ENCODE data around the gene ERC1.

Gene ERC1

DNA sequence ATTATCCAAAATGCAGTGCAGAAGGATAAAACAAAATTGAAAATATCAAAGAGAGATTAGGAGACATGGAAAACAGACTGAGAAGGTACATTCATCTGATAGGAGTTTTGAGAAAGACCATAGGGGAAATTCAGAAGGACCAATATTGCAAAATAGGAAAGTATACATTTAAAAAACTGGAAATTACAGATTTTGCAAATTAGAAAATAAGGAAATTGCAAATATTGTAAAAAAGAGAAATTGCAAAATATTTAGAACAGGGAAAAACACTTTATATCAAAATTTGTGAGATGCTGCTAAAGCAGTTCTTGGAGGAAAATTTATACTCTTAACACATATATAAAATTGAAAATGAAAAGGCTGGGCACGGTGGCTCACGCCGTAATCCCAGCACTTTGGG, 410.9 kb downstream of the ERC1 start:
- 100% methylated on average over 3 of the region's 3 CpGs for WGBS (ENCODE audit: insufficient coverage)
- Histone ChIP-seq H3K36me3 (ENCODE audit: control insufficient read depth in 4 of 4, insufficient read depth in 4 of 4, low read length in 3 of 4) (no peaks in the 10 kb centered on the region), H3K4me1 (ENCODE audit: control extremely low read depth in 1 of 4, control insufficient read depth in 4 of 4, insufficient read depth in 4 of 4, low read length in 3 of 4) (no peaks in the 10 kb centered on the region), H3K27ac (ENCODE audit: insufficient read depth in 1 of 2, low read depth in 1 of 2, low read length in 2 of 2, poor library complexity in 1 of 2, severe bottlenecking in 2 of 2) (no peak overlapping the region), H3K27me3 (replicated peaks in 2 of 5; ENCODE audit: control insufficient read depth in 4 of 5, insufficient read depth in 5 of 5, low read length in 4 of 5) (no peaks in the 10 kb centered on the region), H3K4me3 (ENCODE audit: control insufficient read depth in 1 of 7, extremely low read depth in 1 of 7, insufficient read depth in 4 of 7, low read depth in 2 of 7, low read length in 6 of 7) (no peak overlapping the region), H3K9me3 (ENCODE audit: control extremely low read depth in 1 of 5, control insufficient read depth in 4 of 5, insufficient read depth in 2 of 5, low read depth in 1 of 5, low read length in 4 of 5) (no peaks in the 10 kb centered on the region)
- POLR2A ChIA-PET, result interaction anchor here (0.6 kb wide), 1 partner anchor 272 kb away, joined by 3 read pairs; no protein-coding TSS in a partner anchor
- DNase-seq, result no peak
- CTCF ChIA-PET, result interaction anchor here (0.8 kb wide), 1 partner anchor 11 kb away, joined by 3 read pairs; no protein-coding TSS in a partner anchor

DNA sequence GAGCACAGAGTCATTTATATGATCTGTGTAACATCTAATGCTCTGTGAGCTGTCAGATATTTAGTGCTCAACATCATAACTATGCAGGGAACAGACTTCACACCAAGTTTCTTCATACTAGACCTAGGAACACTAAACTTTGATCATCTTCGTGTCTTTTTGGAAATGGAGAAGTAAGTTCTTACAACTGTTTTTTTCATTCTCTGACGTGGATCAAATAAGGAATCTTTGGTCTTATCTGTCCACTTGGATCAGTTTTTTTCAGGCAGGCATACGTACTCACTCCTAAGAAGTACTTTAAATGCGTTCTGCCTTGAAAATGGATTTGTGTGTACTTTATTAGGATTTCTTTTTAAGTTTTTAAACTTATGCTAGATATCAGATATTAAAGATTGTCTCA, 412.4 kb downstream of the ERC1 start:
- CTCF ChIA-PET, result no interaction called here
- H3K36me3 ChIP-seq (ENCODE audit: control insufficient read depth in 4 of 4, insufficient read depth in 4 of 4, low read length in 3 of 4), result peaks cover 0 to 2% (median 0%) of the 10 kb centered on the region in 4 experiments
- no peaks in the 10 kb centered on the region for H3K4me1 ChIP-seq (ENCODE audit: control extremely low read depth in 1 of 4, control insufficient read depth in 4 of 4, insufficient read depth in 4 of 4, low read length in 3 of 4)
- no peak for DNase-seq
- H3K9me3 ChIP-seq (ENCODE audit: control extremely low read depth in 1 of 5, control insufficient read depth in 4 of 5, insufficient read depth in 2 of 5, low read depth in 1 of 5, low read length in 4 of 5), result no peaks in the 10 kb centered on the region
- POLR2A ChIA-PET, result no interaction called here
- H3K27me3 ChIP-seq (replicated peaks in 2 of 5; ENCODE audit: control insufficient read depth in 4 of 5, insufficient read depth in 5 of 5, low read length in 4 of 5), result no peaks in the 10 kb centered on the region
- 100% methylated on average over 1 of the region's 4 CpGs for WGBS (ENCODE audit: insufficient coverage)
- no peak overlapping the region for H3K27ac ChIP-seq (ENCODE audit: insufficient read depth in 1 of 2, low read depth in 1 of 2, low read length in 2 of 2, poor library complexity in 1 of 2, severe bottlenecking in 2 of 2)
- H3K4me3 ChIP-seq (ENCODE audit: control insufficient read depth in 1 of 7, extremely low read depth in 1 of 7, insufficient read depth in 4 of 7, low read depth in 2 of 7, low read length in 6 of 7), result peak overlapping the region in 1 of 7 experiments; percentile 31

DNA sequence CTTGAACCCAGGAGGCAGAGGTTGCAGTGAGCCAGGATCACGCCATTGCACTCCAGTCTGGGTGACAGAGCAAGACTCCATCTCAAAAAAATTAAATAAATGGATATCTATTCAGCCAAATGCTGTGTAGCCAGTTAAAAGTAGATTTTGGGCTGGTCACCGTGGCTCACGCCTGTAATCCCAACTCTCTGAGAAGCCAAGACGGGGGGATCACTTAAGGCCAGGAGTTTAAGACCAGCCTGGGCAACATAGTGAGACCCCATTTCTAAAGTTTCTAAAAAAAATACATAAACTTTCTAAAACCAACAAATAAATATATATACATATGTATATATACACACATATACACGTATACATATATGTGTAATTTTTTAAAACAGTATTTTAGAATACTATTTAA, 414.6 kb downstream of the ERC1 start:
- Histone ChIP-seq H3K27ac (ENCODE audit: insufficient read depth in 1 of 2, low read depth in 1 of 2, low read length in 2 of 2, poor library complexity in 1 of 2, severe bottlenecking in 2 of 2) (no peak overlapping the region), H3K36me3 (ENCODE audit: control insufficient read depth in 4 of 4, insufficient read depth in 4 of 4, low read length in 3 of 4) (peaks cover 0 to 11% (median 2%) of the 10 kb centered on the region in 4 experiments), H3K9me3 (ENCODE audit: control extremely low read depth in 1 of 5, control insufficient read depth in 4 of 5, insufficient read depth in 2 of 5, low read depth in 1 of 5, low read length in 4 of 5) (no peaks in the 10 kb centered on the region), H3K4me1 (ENCODE audit: control extremely low read depth in 1 of 4, control insufficient read depth in 4 of 4, insufficient read depth in 4 of 4, low read length in 3 of 4) (no peaks in the 10 kb centered on the region), H3K4me3 (ENCODE audit: control insufficient read depth in 1 of 7, extremely low read depth in 1 of 7, insufficient read depth in 4 of 7, low read depth in 2 of 7, low read length in 6 of 7) (no peak overlapping the region), H3K27me3 (replicated peaks in 2 of 5; ENCODE audit: control insufficient read depth in 4 of 5, insufficient read depth in 5 of 5, low read length in 4 of 5) (no peaks in the 10 kb centered on the region)
- 97% methylated on average over 3 of the region's 5 CpGs for WGBS (ENCODE audit: insufficient coverage)
- POLR2A ChIA-PET, result no interaction called here
- CTCF ChIA-PET, result no interaction called here
- DNase-seq, result no peak

DNA sequence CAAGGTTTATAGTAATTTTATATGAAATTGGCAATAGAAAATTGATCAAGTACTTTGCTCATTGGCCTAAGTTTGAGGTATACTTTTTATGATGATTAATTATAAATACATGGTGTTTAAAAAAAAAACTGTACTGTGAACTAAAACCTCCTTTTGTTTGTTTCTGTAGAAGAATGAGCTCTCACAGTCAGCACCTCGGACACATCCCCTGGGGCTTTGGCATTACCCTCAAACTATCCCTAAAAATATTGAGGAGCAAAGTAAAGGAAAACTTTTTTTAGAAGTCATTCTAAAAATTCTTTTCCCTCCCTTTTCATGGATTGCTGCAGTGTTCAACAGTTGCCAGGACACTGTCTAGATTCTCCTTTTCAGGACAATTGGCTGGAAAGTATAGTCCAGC, 419.8 kb downstream of the ERC1 start:
- ChIA-PET POLR2A (no interaction called here), CTCF (no interaction called here)
- H3K4me1 ChIP-seq (ENCODE audit: control extremely low read depth in 1 of 4, control insufficient read depth in 4 of 4, insufficient read depth in 4 of 4, low read length in 3 of 4), result no peaks in the 10 kb centered on the region
- DNase-seq, result no peak
- H3K27me3 ChIP-seq (replicated peaks in 2 of 5; ENCODE audit: control insufficient read depth in 4 of 5, insufficient read depth in 5 of 5, low read length in 4 of 5), result no peaks in the 10 kb centered on the region
- no peak overlapping the region for H3K4me3 ChIP-seq (ENCODE audit: control insufficient read depth in 1 of 7, extremely low read depth in 1 of 7, insufficient read depth in 4 of 7, low read depth in 2 of 7, low read length in 6 of 7)
- no CpG with 5 or more reads among the region's 1 CpG for WGBS (ENCODE audit: insufficient coverage)
- H3K9me3 ChIP-seq (ENCODE audit: control extremely low read depth in 1 of 5, control insufficient read depth in 4 of 5, insufficient read depth in 2 of 5, low read depth in 1 of 5, low read length in 4 of 5), result no peaks in the 10 kb centered on the region
- no peak overlapping the region for H3K27ac ChIP-seq (ENCODE audit: insufficient read depth in 1 of 2, low read depth in 1 of 2, low read length in 2 of 2, poor library complexity in 1 of 2, severe bottlenecking in 2 of 2)
- peaks cover 3 to 18% (median 9%) of the 10 kb centered on the region in 4 experiments for H3K36me3 ChIP-seq (ENCODE audit: control insufficient read depth in 4 of 4, insufficient read depth in 4 of 4, low read length in 3 of 4)

DNA sequence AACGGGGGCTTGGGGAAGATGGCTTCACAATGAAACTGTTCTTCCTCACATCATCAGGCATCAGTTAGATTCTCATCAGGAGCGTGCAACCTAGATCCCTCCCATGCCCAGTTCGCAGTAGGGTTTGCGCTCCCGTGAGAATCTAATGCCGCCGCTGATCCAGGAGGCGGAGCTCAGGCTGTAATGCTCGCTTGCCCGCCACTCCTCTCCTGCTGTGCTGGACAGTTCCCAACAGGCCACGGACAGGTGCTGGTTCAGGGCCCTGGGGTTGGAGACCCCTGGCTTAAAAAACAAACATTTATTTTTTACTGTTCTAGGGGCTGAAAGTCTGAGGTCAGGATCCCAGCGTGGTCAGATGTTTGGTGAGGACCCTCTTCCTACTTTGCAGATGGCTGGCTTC, 422.9 kb downstream of the ERC1 start:
- Histone ChIP-seq H3K27ac (ENCODE audit: insufficient read depth in 1 of 2, low read depth in 1 of 2, low read length in 2 of 2, poor library complexity in 1 of 2, severe bottlenecking in 2 of 2) (no peak overlapping the region), H3K36me3 (ENCODE audit: control insufficient read depth in 4 of 4, insufficient read depth in 4 of 4, low read length in 3 of 4) (peaks cover 3 to 18% (median 12%) of the 10 kb centered on the region in 4 experiments), H3K4me1 (ENCODE audit: control extremely low read depth in 1 of 4, control insufficient read depth in 4 of 4, insufficient read depth in 4 of 4, low read length in 3 of 4) (no peaks in the 10 kb centered on the region), H3K4me3 (ENCODE audit: control insufficient read depth in 1 of 7, extremely low read depth in 1 of 7, insufficient read depth in 4 of 7, low read depth in 2 of 7, low read length in 6 of 7) (no peak overlapping the region), H3K27me3 (replicated peaks in 2 of 5; ENCODE audit: control insufficient read depth in 4 of 5, insufficient read depth in 5 of 5, low read length in 4 of 5) (no peaks in the 10 kb centered on the region), H3K9me3 (ENCODE audit: control extremely low read depth in 1 of 5, control insufficient read depth in 4 of 5, insufficient read depth in 2 of 5, low read depth in 1 of 5, low read length in 4 of 5) (no peaks in the 10 kb centered on the region)
- 100% methylated on average over 10 of the region's 12 CpGs for WGBS (ENCODE audit: insufficient coverage)
- ChIA-PET CTCF (no interaction called here), POLR2A (no interaction called here)
- DNase-seq, result no peak

DNA sequence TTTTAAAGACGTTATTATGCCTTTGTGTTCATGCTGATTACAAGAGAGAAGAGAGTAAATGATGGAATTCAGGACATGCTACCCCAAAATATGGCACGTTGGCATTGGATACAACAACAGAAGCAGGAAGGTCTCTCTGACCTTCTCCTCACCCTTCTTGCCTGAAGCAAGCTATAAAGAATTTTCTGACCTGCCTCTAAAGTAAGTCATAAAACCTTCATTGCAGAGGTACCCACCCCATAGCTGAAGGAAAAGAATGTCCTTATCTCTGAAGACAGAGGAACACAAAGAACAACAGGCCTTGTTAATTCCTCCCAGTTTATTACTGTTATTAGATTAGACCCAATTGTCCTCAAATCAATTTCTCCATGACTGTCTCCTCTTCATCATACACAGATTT, 427.1 kb downstream of the ERC1 start:
- CTCF ChIA-PET, result no interaction called here
- H3K27ac ChIP-seq (ENCODE audit: insufficient read depth in 1 of 2, low read depth in 1 of 2, low read length in 2 of 2, poor library complexity in 1 of 2, severe bottlenecking in 2 of 2), result no peak overlapping the region
- POLR2A ChIA-PET, result no interaction called here
- peaks cover 0 to 20% (median 9%) of the 10 kb centered on the region in 5 experiments for H3K9me3 ChIP-seq (ENCODE audit: control extremely low read depth in 1 of 5, control insufficient read depth in 4 of 5, insufficient read depth in 2 of 5, low read depth in 1 of 5, low read length in 4 of 5)
- WGBS (ENCODE audit: insufficient coverage), result 100% methylated on average over 1 of the region's 2 CpGs
- peaks cover 0 to 18% (median 12%) of the 10 kb centered on the region in 4 experiments for H3K36me3 ChIP-seq (ENCODE audit: control insufficient read depth in 4 of 4, insufficient read depth in 4 of 4, low read length in 3 of 4)
- no peak overlapping the region for H3K4me3 ChIP-seq (ENCODE audit: control insufficient read depth in 1 of 7, extremely low read depth in 1 of 7, insufficient read depth in 4 of 7, low read depth in 2 of 7, low read length in 6 of 7)
- DNase-seq, result no peak
- no peaks in the 10 kb centered on the region for H3K27me3 ChIP-seq (replicated peaks in 2 of 5; ENCODE audit: control insufficient read depth in 4 of 5, insufficient read depth in 5 of 5, low read length in 4 of 5)
- peaks cover 0 to 2% (median 0%) of the 10 kb centered on the region in 4 experiments for H3K4me1 ChIP-seq (ENCODE audit: control extremely low read depth in 1 of 4, control insufficient read depth in 4 of 4, insufficient read depth in 4 of 4, low read length in 3 of 4)

DNA sequence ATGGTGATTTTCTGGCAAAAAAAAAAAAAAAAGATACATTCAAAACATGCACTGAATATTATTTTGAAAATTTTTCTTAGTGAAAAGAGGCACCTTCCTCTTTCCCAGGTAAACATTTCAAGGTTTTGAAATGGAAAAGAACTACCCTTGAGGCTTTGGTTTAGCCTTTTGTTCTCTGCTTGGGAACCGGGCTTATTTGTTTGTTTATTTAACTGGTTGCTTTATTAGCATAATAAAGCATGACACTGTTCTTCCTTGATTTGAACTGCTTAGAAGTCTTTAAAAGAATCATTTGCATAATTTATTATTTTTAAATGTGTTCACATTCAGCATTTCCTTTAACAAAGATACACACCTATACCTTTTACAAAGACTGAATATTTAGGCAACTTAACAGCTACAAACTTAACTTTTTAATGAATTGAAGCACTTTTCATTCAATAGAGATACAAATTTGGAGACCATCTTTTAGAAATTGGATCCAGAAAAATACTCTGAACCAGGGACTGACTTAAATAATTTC, 428.9 kb downstream of the ERC1 start:
- DNase-seq, result no peak
- H3K27me3 ChIP-seq (replicated peaks in 2 of 5; ENCODE audit: control insufficient read depth in 4 of 5, insufficient read depth in 5 of 5, low read length in 4 of 5), result no peaks in the 10 kb centered on the region
- H3K27ac ChIP-seq (ENCODE audit: insufficient read depth in 1 of 2, low read depth in 1 of 2, low read length in 2 of 2, poor library complexity in 1 of 2, severe bottlenecking in 2 of 2), result no peak overlapping the region
- no CpG with 5 or more reads among the region's 1 CpG for WGBS (ENCODE audit: insufficient coverage)
- CTCF ChIA-PET, result no interaction called here
- peaks cover 0 to 20% (median 9%) of the 10 kb centered on the region in 5 experiments for H3K9me3 ChIP-seq (ENCODE audit: control extremely low read depth in 1 of 5, control insufficient read depth in 4 of 5, insufficient read depth in 2 of 5, low read depth in 1 of 5, low read length in 4 of 5)
- H3K4me3 ChIP-seq (ENCODE audit: control insufficient read depth in 1 of 7, extremely low read depth in 1 of 7, insufficient read depth in 4 of 7, low read depth in 2 of 7, low read length in 6 of 7), result no peak overlapping the region
- peaks cover 0 to 2% (median 0%) of the 10 kb centered on the region in 4 experiments for H3K4me1 ChIP-seq (ENCODE audit: control extremely low read depth in 1 of 4, control insufficient read depth in 4 of 4, insufficient read depth in 4 of 4, low read length in 3 of 4)
- POLR2A ChIA-PET, result no interaction called here
- H3K36me3 ChIP-seq (ENCODE audit: control insufficient read depth in 4 of 4, insufficient read depth in 4 of 4, low read length in 3 of 4), result peaks cover 0 to 18% (median 12%) of the 10 kb centered on the region in 4 experiments

Data from common myeloid progenitor, CD34-positive (primary cell).